Tibial artery (tissue), 4 donors: ENCODE data around the gene TRIM71.
"Not testable (repeated sequence)": the region's sequence is repeated elsewhere in the genome, so short reads cannot be mapped to it uniquely, and the experiment has no call there.

Experiments
- DNase-seq, 2 donors: peaks; one replicate each; pipeline ENCODE4 v3.0.0-alpha.2; 2019
- H3K27ac ChIP-seq, 2 donors: fragments of 200-600 bp; sonication (generic) in 1 of 2; 1 replicate in 1 of 2; 2 replicates in 1 of 2; pipeline ENCODE4 v1.5.1; 2018 to 2019; ENCODE audit warnings: mild to moderate bottlenecking in 1 of 2
- H3K27me3 ChIP-seq, 2 donors: fragments of 200-600 bp; sonication (generic) in 1 of 2; one replicate each; pipeline versions ENCODE4 v1.5.1 to v1.6.0; 2016 to 2019
- H3K36me3 ChIP-seq, 3 donors: fragments of 200-600 bp; sonication (generic) in 2 of 3; one replicate each; pipeline ENCODE4 v1.5.1; 2016 to 2019; ENCODE audit warnings: mild to moderate bottlenecking in 2 of 3
- H3K4me1 ChIP-seq, 4 donors: fragments of 200-600 bp; sonication (generic) in 2 of 4; 1 replicate in 3 of 4; 2 replicates in 1 of 4; pipeline ENCODE4 v1.5.1; 2016 to 2019
- H3K4me3 ChIP-seq, 2 donors: fragments of 200-600 bp; sonication (generic) in 1 of 2; 1 replicate in 1 of 2; 2 replicates in 1 of 2; pipeline ENCODE4 v1.5.1; 2018 to 2019; ENCODE audit warnings: mild to moderate bottlenecking in 2 of 2
- H3K9me3 ChIP-seq, 3 donors: fragments of 200-600 bp; sonication (generic) in 1 of 3; one replicate each; pipeline ENCODE4 v1.5.1; 2016 to 2019
- CTCF ChIP-seq, 2 experiments: fragments of 200-600 bp in 1 of 2; fragments of 450-650 bp in 1 of 2; IDR thresholded peaks; one replicate each; pipeline ENCODE4 v1.5.1; 2017 to 2019; ENCODE audit warnings: antibody characterized with exemption in 2 of 2, mild to moderate bottlenecking in 1 of 2, moderate library complexity in 1 of 2
- intact Hi-C: fragments of 100-400 bp; cut with DNase I; formaldehyde crosslinking; loops from one replicate; pipeline ENCODE4 v1.15.0; 2023; ENCODE audit warnings: low total_unique reads

The TRIM71 gene

GRCh38 chr3:32897001-32897601 lies 79.3 kb downstream of the TRIM71 start:
- no peak for DNase-seq
- peaks cover 0 to 35% of the 10 kb centered on the region in 2 donors for H3K27me3 ChIP-seq
- no peaks in the 10 kb centered on the region for H3K36me3 ChIP-seq
- intact Hi-C loops = no loop called here
- H3K4me3 ChIP-seq = no peak overlapping the region
- TF ChIP-seq CTCF (IDR thresholded peaks at IDR 0.05) = no peak
- no peak overlapping the region for H3K27ac ChIP-seq
- H3K9me3 ChIP-seq = no peaks in the 10 kb centered on the region
- no peaks in the 10 kb centered on the region for H3K4me1 ChIP-seq

GRCh38 chr3:32897981-32898623 lies 80.3 kb downstream of the TRIM71 start:
- Histone ChIP-seq H3K9me3 (no peaks in the 10 kb centered on the region), H3K36me3 (no peaks in the 10 kb centered on the region), H3K4me3 (no peak overlapping the region), H3K27me3 (peaks cover 0 to 40% of the 10 kb centered on the region in 2 donors), H3K4me1 (no peaks in the 10 kb centered on the region), H3K27ac (no peak overlapping the region)
- no peak for DNase-seq
- TF ChIP-seq CTCF (IDR thresholded peaks at IDR 0.05) = no peak
- intact Hi-C loops = no loop called here

- intact Hi-C loops = no loop called here
- H3K36me3 ChIP-seq = no peaks in the 10 kb centered on the region
- peaks cover 0 to 40% of the 10 kb centered on the region in 2 donors for H3K27me3 ChIP-seq
- H3K4me3 ChIP-seq = no peak overlapping the region
- H3K27ac ChIP-seq = no peak overlapping the region
- no peak for TF ChIP-seq CTCF (IDR thresholded peaks at IDR 0.05)
- DNase-seq = no peak
- H3K4me1 ChIP-seq = no peaks in the 10 kb centered on the region
- H3K9me3 ChIP-seq = no peaks in the 10 kb centered on the region
Measured at GRCh38 chr3:32899265-32899664, 81.5 kb downstream of the TRIM71 start.

GRCh38 chr3:32901005-32901932 lies 83.5 kb downstream of the TRIM71 start:
- no peak for TF ChIP-seq CTCF (IDR thresholded peaks at IDR 0.05)
- H3K4me3 ChIP-seq = no peak overlapping the region
- no peaks in the 10 kb centered on the region for H3K9me3 ChIP-seq
- H3K27ac ChIP-seq = no peak overlapping the region
- no peaks in the 10 kb centered on the region for H3K36me3 ChIP-seq
- no peak for DNase-seq
- intact Hi-C loops = no loop called here
- peaks cover 0 to 37% of the 10 kb centered on the region in 2 donors for H3K27me3 ChIP-seq
- no peaks in the 10 kb centered on the region for H3K4me1 ChIP-seq

GRCh38 chr3:32902887-32903371 lies 85.1 kb downstream of the TRIM71 start:
- H3K27ac ChIP-seq, H3K36me3 ChIP-seq, H3K9me3 ChIP-seq, H3K4me1 ChIP-seq, DNase-seq, intact Hi-C loops: not testable (repeated sequence)
- peaks cover 0 to 30% of the 10 kb centered on the region in 2 donors for H3K27me3 ChIP-seq
- peak overlapping the region in 1 of 2 donors; percentile 48 for H3K4me3 ChIP-seq
